ENCODE results near the gene PGK1.
"Not testable (repeated sequence)": the region's sequence is repeated elsewhere in the genome, so short reads cannot be mapped to it uniquely, and the experiment has no call there.

- TF ChIP-seq, protein P1, sequence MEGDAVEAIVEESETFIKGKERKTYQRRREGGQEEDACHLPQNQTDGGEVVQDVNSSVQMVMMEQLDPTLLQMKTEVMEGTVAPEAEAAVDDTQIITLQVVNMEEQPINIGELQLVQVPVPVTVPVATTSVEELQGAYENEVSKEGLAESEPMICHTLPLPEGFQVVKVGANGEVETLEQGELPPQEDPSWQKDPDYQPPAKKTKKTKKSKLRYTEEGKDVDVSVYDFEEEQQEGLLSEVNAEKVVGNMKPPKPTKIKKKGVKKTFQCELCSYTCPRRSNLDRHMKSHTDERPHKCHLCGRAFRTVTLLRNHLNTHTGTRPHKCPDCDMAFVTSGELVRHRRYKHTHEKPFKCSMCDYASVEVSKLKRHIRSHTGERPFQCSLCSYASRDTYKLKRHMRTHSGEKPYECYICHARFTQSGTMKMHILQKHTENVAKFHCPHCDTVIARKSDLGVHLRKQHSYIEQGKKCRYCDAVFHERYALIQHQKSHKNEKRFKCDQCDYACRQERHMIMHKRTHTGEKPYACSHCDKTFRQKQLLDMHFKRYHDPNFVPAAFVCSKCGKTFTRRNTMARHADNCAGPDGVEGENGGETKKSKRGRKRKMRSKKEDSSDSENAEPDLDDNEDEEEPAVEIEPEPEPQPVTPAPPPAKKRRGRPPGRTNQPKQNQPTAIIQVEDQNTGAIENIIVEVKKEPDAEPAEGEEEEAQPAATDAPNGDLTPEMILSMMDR (IDR thresholded peaks at IDR 0.05 in 8 of 11, conservative IDR thresholded peaks at IDR 0.05 in 3 of 11), result not testable (repeated sequence)
- not testable (repeated sequence) for TF ChIP-seq POLR2A (IDR thresholded peaks at IDR 0.05)
Observed at GRCh38 chrX:78064698-78065601, 39.1 kb upstream of the PGK1 start.
